Neural crest cell (in vitro differentiated cells): ENCODE measurements around the gene CNTNAP2. TPM values are rescaled to one million over a fixed set of nuclear protein-coding genes. Genes with fewer than 3 reads are reported as not detected.
A peak's percentile ranks its signal among the peaks of the same experiment; 100 is the strongest.

Experiments used
- DNase-seq: peaks from one replicate; pipeline ENCODE4 v3.0.0; 2021; ENCODE audit warnings: low read depth, mixed read lengths, low spot score
- H3K27ac Mint-ChIP-seq: one replicate; pipeline ENCODE4 v1.8.0; 2021; ENCODE audit warnings: mild to moderate bottlenecking, mixed read lengths; ENCODE audit not compliant: unreplicated experiment
- H3K27me3 Mint-ChIP-seq: 2 replicates; pipeline ENCODE4 v1.8.0; 2021; ENCODE audit warnings: low read depth, mild to moderate bottlenecking, mixed read lengths
- H3K36me3 Mint-ChIP-seq: 2 replicates; pipeline ENCODE4 v1.8.0; 2021; ENCODE audit warnings: low read depth, mild to moderate bottlenecking, mixed read lengths
- H3K4me1 Mint-ChIP-seq: 2 replicates; pipeline ENCODE4 v1.8.0; 2021; ENCODE audit warnings: mixed read lengths
- H3K4me3 Mint-ChIP-seq: one replicate; pipeline ENCODE4 v1.8.0; 2021; ENCODE audit warnings: mild to moderate bottlenecking, mixed read lengths
- H3K9me3 Mint-ChIP-seq: 2 replicates; pipeline ENCODE4 v1.8.0; 2021; ENCODE audit warnings: mixed read lengths
- CTCF ChIP-seq: fragments of 200-600 bp; sonication (generic); conservative IDR thresholded peaks from 2 replicates; pipeline ENCODE4 v1.5.0; 2021; ENCODE audit warnings: antibody characterized with exemption, mild to moderate bottlenecking
- total RNA-seq: library from RNA; stranded (reverse); gene quantifications from 2 replicates; pipeline ENCODE4 v1.2.1, GENCODE V29; 2021

Gene CNTNAP2
- total RNA-seq, 1 donor from 2014 or later, result 12.9 TPM

GRCh38 chr7:148241700-148242293, 2125.2 kb downstream of the CNTNAP2 start:
- Mint-ChIP-seq H3K4me1 (peaks cover 8% of the 10 kb centered on the region), H3K4me3 (no peak overlapping the region)

GRCh38 chr7:148242294-148242821, 2125.8 kb downstream of the CNTNAP2 start:
- no peak overlapping the region for H3K4me3 Mint-ChIP-seq
- H3K4me1 Mint-ChIP-seq, result peaks cover 8% of the 10 kb centered on the region
- H3K36me3 Mint-ChIP-seq, result no peaks in the 10 kb centered on the region

More at GRCh38 chr7:148241700-148242293, 2125.2 kb downstream of the CNTNAP2 start:
- no peaks in the 10 kb centered on the region for H3K9me3 Mint-ChIP-seq
- no peak overlapping the region for H3K27ac Mint-ChIP-seq
- no peak for DNase-seq
- TF ChIP-seq CTCF, result no peak
- no peaks in the 10 kb centered on the region for H3K36me3 Mint-ChIP-seq
- peaks cover 3% of the 10 kb centered on the region for H3K27me3 Mint-ChIP-seq

GRCh38 chr7:148245381-148245780, 2128.8 kb downstream of the CNTNAP2 start:
- Mint-ChIP-seq H3K4me3 (no peak overlapping the region), H3K9me3 (peaks cover 5% of the 10 kb centered on the region), H3K4me1 (peaks cover 8% of the 10 kb centered on the region), H3K27ac (no peak overlapping the region), H3K36me3 (peaks cover 2% of the 10 kb centered on the region), H3K27me3 (peaks cover 3% of the 10 kb centered on the region)
- no peak for TF ChIP-seq CTCF
- DNase-seq, result no peak

More at GRCh38 chr7:148242294-148242821, 2125.8 kb downstream of the CNTNAP2 start:
- Mint-ChIP-seq H3K27me3 (peaks cover 3% of the 10 kb centered on the region), H3K9me3 (no peaks in the 10 kb centered on the region), H3K27ac (no peak overlapping the region)
- DNase-seq, result peak; percentile 12
- peak; percentile 86 for TF ChIP-seq CTCF

- Mint-ChIP-seq H3K27me3 (no peaks in the 10 kb centered on the region), H3K27ac (no peak overlapping the region), H3K9me3 (peaks cover 19% of the 10 kb centered on the region), H3K4me3 (no peak overlapping the region), H3K36me3 (peaks cover 14% of the 10 kb centered on the region), H3K4me1 (no peaks in the 10 kb centered on the region)
- TF ChIP-seq CTCF, result no peak
- no peak for DNase-seq
Observed at GRCh38 chr7:148253629-148254028, 2137.0 kb downstream of the CNTNAP2 start.

- H3K4me3 Mint-ChIP-seq, result no peak overlapping the region
- TF ChIP-seq CTCF, result peak; percentile 51
- H3K4me1 Mint-ChIP-seq, result no peaks in the 10 kb centered on the region
- no peak for DNase-seq
- no peak overlapping the region for H3K27ac Mint-ChIP-seq
- peaks cover 14% of the 10 kb centered on the region for H3K9me3 Mint-ChIP-seq
- peaks cover 12% of the 10 kb centered on the region for H3K36me3 Mint-ChIP-seq
- H3K27me3 Mint-ChIP-seq, result no peaks in the 10 kb centered on the region
Observed at GRCh38 chr7:148255333-148255732, 2138.7 kb downstream of the CNTNAP2 start.
